IPS DF 6.9 (cell line): ENCODE results near the gene ATP1A2.
A peak's percentile ranks its signal among the peaks of the same experiment; 100 is the strongest.

Experiments
- DNase-seq: peaks from one replicate; pipeline ENCODE4 v3.0.0-alpha.2; 2013; ENCODE audit warnings: low read depth, low spot score
- H3K27ac ChIP-seq: one replicate; pipeline ENCODE4 v1.5.1; 2013; ENCODE audit warnings: low read length, control low read depth
- H3K27me3 ChIP-seq: 2 replicates; pipeline ENCODE4 v1.6.1; 2013; ENCODE audit warnings: mild to moderate bottlenecking, low read length; ENCODE audit not compliant: control insufficient read depth, insufficient read depth
- H3K36me3 ChIP-seq: 2 replicates; pipeline ENCODE4 v1.6.1; 2013; ENCODE audit warnings: low read length; ENCODE audit not compliant: control insufficient read depth, insufficient read depth
- H3K4me1 ChIP-seq: 2 replicates; pipeline ENCODE4 v1.6.1; 2013; ENCODE audit warnings: low read length; ENCODE audit not compliant: control insufficient read depth, insufficient read depth
- H3K4me3 ChIP-seq: 2 replicates; pipeline ENCODE4 v1.5.1; 2013; ENCODE audit warnings: mild to moderate bottlenecking, low read length
- H3K9me3 ChIP-seq: 2 replicates; pipeline ENCODE4 v1.6.1; 2013; ENCODE audit warnings: low read length, inconsistent platforms; ENCODE audit not compliant: control insufficient read depth, insufficient read depth
- WGBS: extraction: QIAGEN DNeasy Blood & Tissue Kit; methylation state at CpG from one replicate; pipeline ENCODE4 v1.1.7; 2013; ENCODE audit warnings: mixed read lengths, missing lambda C conversion rate; ENCODE audit not compliant: insufficient read length, insufficient coverage; 5-methylcytosine and 5-hydroxymethylcytosine counted together

Gene ATP1A2

GRCh38 chr1:160115545-160116282 lies at the start of gene ATP1A2:
ATP1A2 (plus strand) TSS chr1:160115759; CDS start chr1:160115862, 103 bp downstream.
- Histone ChIP-seq H3K27me3 (no peaks in the 10 kb centered on the region), H3K4me1 (peaks cover 13% of the 10 kb centered on the region), H3K36me3 (no peaks in the 10 kb centered on the region), H3K27ac (no peak within 1 kb of the TSS), H3K9me3 (no peaks in the 10 kb centered on the region), H3K4me3 (no peak within 1 kb of the TSS)
- no peak for DNase-seq
- WGBS: no CpG with 5 or more reads among the region's 16 CpGs

- Histone ChIP-seq H3K27ac (no peak overlapping the region), H3K4me1 (peaks cover 6% of the 10 kb centered on the region), H3K36me3 (no peaks in the 10 kb centered on the region), H3K4me3 (no peak overlapping the region), H3K27me3 (peaks cover 2% of the 10 kb centered on the region; the same call in 1 of the 2 replicates), H3K9me3 (no peaks in the 10 kb centered on the region)
- WGBS: no CpG with 5 or more reads among the region's 6 CpGs
- DNase-seq: no peak
Observed at GRCh38 chr1:160066829-160067745, 48.5 kb upstream of the ATP1A2 start.

- no peaks in the 10 kb centered on the region for H3K36me3 ChIP-seq
- DNase-seq: no peak
- WGBS: no CpG with 5 or more reads among the region's 5 CpGs
- no peaks in the 10 kb centered on the region for H3K9me3 ChIP-seq
- H3K27me3 ChIP-seq: peaks cover 2% of the 10 kb centered on the region; the same call in 1 of the 2 replicates
- H3K27ac ChIP-seq: no peak overlapping the region
- H3K4me3 ChIP-seq: no peak overlapping the region
- H3K4me1 ChIP-seq: peaks cover 5% of the 10 kb centered on the region; the same call in 1 of the 2 replicates
Observed at GRCh38 chr1:160068225-160068624, 47.3 kb upstream of the ATP1A2 start.

GRCh38 chr1:160069460-160070231 lies 45.9 kb upstream of the ATP1A2 start, which contains the start of gene KCNJ10:
KCNJ10 (minus strand) TSS chr1:160070160; CDS start chr1:160042532, 27,628 bp downstream.
- Histone ChIP-seq H3K4me3 (peak within 1 kb of the TSS; percentile 80), H3K27ac (no peak within 1 kb of the TSS), H3K36me3 (no peaks in the 10 kb centered on the region), H3K27me3 (peaks cover 2% of the 10 kb centered on the region; the same call in 1 of the 2 replicates), H3K9me3 (no peaks in the 10 kb centered on the region), H3K4me1 (peaks cover 5% of the 10 kb centered on the region; the same call in 1 of the 2 replicates)
- WGBS: no CpG with 5 or more reads among the region's 32 CpGs
- DNase-seq: no peak

- H3K9me3 ChIP-seq: no peaks in the 10 kb centered on the region
- peak overlapping the region; percentile 80 for H3K4me3 ChIP-seq
- H3K27ac ChIP-seq: no peak overlapping the region
- peaks cover 2% of the 10 kb centered on the region; the same call in 1 of the 2 replicates for H3K27me3 ChIP-seq
- no peak for DNase-seq
- H3K36me3 ChIP-seq: no peaks in the 10 kb centered on the region
- peaks cover 5% of the 10 kb centered on the region; the same call in 1 of the 2 replicates for H3K4me1 ChIP-seq
- no CpG with 5 or more reads among the region's 46 CpGs for WGBS
Observed at GRCh38 chr1:160070243-160071163, 45.1 kb upstream of the ATP1A2 start.

- H3K27me3 ChIP-seq: peaks cover 2% of the 10 kb centered on the region; the same call in 1 of the 2 replicates
- no peak for DNase-seq
- no peak overlapping the region for H3K4me3 ChIP-seq
- peaks cover 5% of the 10 kb centered on the region; the same call in 1 of the 2 replicates for H3K4me1 ChIP-seq
- WGBS: no CpG with 5 or more reads among the region's 5 CpGs
- H3K9me3 ChIP-seq: no peaks in the 10 kb centered on the region
- no peak overlapping the region for H3K27ac ChIP-seq
- H3K36me3 ChIP-seq: no peaks in the 10 kb centered on the region
Observed at GRCh38 chr1:160071289-160071688, 44.3 kb upstream of the ATP1A2 start.

- H3K4me3 ChIP-seq: no peak overlapping the region
- no CpG with 5 or more reads among the region's 4 CpGs for WGBS
Observed at GRCh38 chr1:160074865-160075264, 40.7 kb upstream of the ATP1A2 start.

GRCh38 chr1:160075836-160076235 lies 39.7 kb upstream of the ATP1A2 start:
- Histone ChIP-seq H3K4me1 (no peaks in the 10 kb centered on the region), H3K27ac (no peak overlapping the region), H3K4me3 (no peak overlapping the region), H3K9me3 (no peaks in the 10 kb centered on the region), H3K27me3 (peaks cover 2% of the 10 kb centered on the region; the same call in 1 of the 2 replicates), H3K36me3 (no peaks in the 10 kb centered on the region)
- no CpG with 5 or more reads among the region's 2 CpGs for WGBS
- DNase-seq: no peak

More at GRCh38 chr1:160074865-160075264, 40.7 kb upstream of the ATP1A2 start:
- H3K36me3 ChIP-seq: no peaks in the 10 kb centered on the region
- no peak overlapping the region for H3K27ac ChIP-seq
- no peaks in the 10 kb centered on the region for H3K9me3 ChIP-seq
- H3K4me1 ChIP-seq: no peaks in the 10 kb centered on the region
- DNase-seq: no peak
- H3K27me3 ChIP-seq: peaks cover 2% of the 10 kb centered on the region; the same call in 1 of the 2 replicates

GRCh38 chr1:160076295-160076694 lies 39.3 kb upstream of the ATP1A2 start:
- H3K4me3 ChIP-seq: no peak overlapping the region
- H3K27me3 ChIP-seq: peaks cover 2% of the 10 kb centered on the region; the same call in 1 of the 2 replicates
- no peaks in the 10 kb centered on the region for H3K9me3 ChIP-seq
- no CpG with 5 or more reads among the region's 3 CpGs for WGBS
- H3K4me1 ChIP-seq: no peaks in the 10 kb centered on the region
- DNase-seq: no peak
- no peaks in the 10 kb centered on the region for H3K36me3 ChIP-seq
- H3K27ac ChIP-seq: no peak overlapping the region
